HEK293 (cell line): ENCODE results near the gene SKI.

Experiments
- CTCF ChIA-PET: fragments of 350-600 bp; formaldehyde crosslinking; extraction: SDS; loops from one replicate; lab custom pipeline; 2021; ENCODE audit warnings: antibody characterized with exemption; lab: Yijun Ruan, JAX
- POLR2A ChIA-PET: fragments of 300-600 bp; formaldehyde crosslinking; extraction: SDS; loops from one replicate; lab custom pipeline; 2020; ENCODE audit warnings: antibody characterized with exemption, inconsistent platforms; lab: Yijun Ruan, JAX
- H3K27ac ChIP-seq: fragments of 200-500 bp; sonication (Bioruptor generic); 2 replicates; pipeline ENCODE4 v1.5.1; 2014; ENCODE audit warnings: low read depth, low read length, control low read depth, inconsistent platforms; ENCODE audit errors: extremely low read depth
- H3K36me3 ChIP-seq, 2 experiments: fragments of 200-500 bp in 1 of 2; sonication (Bioruptor generic) in 1 of 2; 1 replicate in 1 of 2; 2 replicates in 1 of 2; pipeline ENCODE4 v1.5.1; 2014 to 2017; ENCODE audit warnings: inconsistent platforms in 2 of 2, low read length in 2 of 2; ENCODE audit not compliant: control insufficient read depth in 2 of 2, insufficient read depth in 1 of 2
- H3K4me1 ChIP-seq: fragments of 200-500 bp; sonication (Bioruptor generic); 2 replicates; pipeline ENCODE4 v1.5.1; 2014; ENCODE audit warnings: mild to moderate bottlenecking, low read length, inconsistent platforms; ENCODE audit not compliant: control insufficient read depth, insufficient read depth
- H3K4me3 ChIP-seq: 2 replicates; pipeline ENCODE4 v1.5.1; 2011; ENCODE audit warnings: low read depth, mild to moderate bottlenecking, control low read depth, low read length, moderate library complexity
- H3K9me3 ChIP-seq: fragments of 200-500 bp; sonication (Bioruptor generic); 2 replicates; pipeline ENCODE4 v1.5.1; 2014; ENCODE audit warnings: low read depth, low read length, inconsistent platforms; ENCODE audit not compliant: control insufficient read depth, insufficient read depth
- BCL11A ChIP-seq: fragments of 450-650 bp; formaldehyde crosslinking; IDR thresholded peaks from 2 replicates; pipeline ENCODE4 v1.5.1; 2016; ENCODE audit warnings: low read depth, missing biosample characterization, missing genetic modification characterization
- BCL11B ChIP-seq: fragments of 450-650 bp; formaldehyde crosslinking; IDR thresholded peaks from 2 replicates; pipeline ENCODE4 v1.5.1; 2016; ENCODE audit warnings: low read depth, missing biosample characterization, missing genetic modification characterization
- KLF9 ChIP-seq: fragments of 450-650 bp; formaldehyde crosslinking; IDR thresholded peaks from 2 replicates; pipeline ENCODE4 v1.5.1; 2016; ENCODE audit warnings: missing biosample characterization, missing genetic modification characterization, low read depth
- OVOL3 ChIP-seq: fragments of 450-650 bp; formaldehyde crosslinking; IDR thresholded peaks from 2 replicates; pipeline ENCODE4 v1.5.1; 2016; ENCODE audit warnings: missing biosample characterization, missing genetic modification characterization
- ZBTB20 ChIP-seq: fragments of 450-650 bp; formaldehyde crosslinking; IDR thresholded peaks from 2 replicates; pipeline ENCODE4 v1.5.1; 2016; ENCODE audit warnings: missing biosample characterization, missing genetic modification characterization
- ZBTB6 ChIP-seq: fragments of 450-650 bp; formaldehyde crosslinking; IDR thresholded peaks from 2 replicates; pipeline ENCODE4 v1.5.1; 2017; ENCODE audit warnings: missing biosample characterization, missing genetic modification characterization
- ZEB2 ChIP-seq: fragments of 450-650 bp; formaldehyde crosslinking; IDR thresholded peaks from 2 replicates; pipeline ENCODE4 v1.5.1; 2016; ENCODE audit warnings: missing biosample characterization, missing genetic modification characterization
- ZNF112 ChIP-seq: fragments of 450-650 bp; formaldehyde crosslinking; IDR thresholded peaks from 2 replicates; pipeline ENCODE4 v1.5.0; 2017; ENCODE audit warnings: missing biosample characterization, missing genetic modification characterization
- ZNF23 ChIP-seq: fragments of 450-650 bp; formaldehyde crosslinking; IDR thresholded peaks from 2 replicates; pipeline ENCODE4 v1.5.1; 2016; ENCODE audit warnings: missing biosample characterization, missing genetic modification characterization, borderline replicate concordance
- ZNF426 ChIP-seq: fragments of 450-650 bp; formaldehyde crosslinking; IDR thresholded peaks from 2 replicates; pipeline ENCODE4 v1.5.1; 2017; ENCODE audit warnings: missing biosample characterization, missing genetic modification characterization, mild to moderate bottlenecking, inconsistent platforms, moderate library complexity
- ZNF501 ChIP-seq: fragments of 450-650 bp; formaldehyde crosslinking; IDR thresholded peaks from 2 replicates; pipeline ENCODE4 v1.5.1; 2016; ENCODE audit warnings: missing biosample characterization, missing genetic modification characterization
- ZNF530 ChIP-seq: fragments of 450-650 bp; formaldehyde crosslinking; IDR thresholded peaks from 2 replicates; pipeline ENCODE4 v1.5.1; 2016; ENCODE audit warnings: low read depth, missing biosample characterization, missing genetic modification characterization
- ZNF558 ChIP-seq: fragments of 450-650 bp; formaldehyde crosslinking; IDR thresholded peaks from 2 replicates; pipeline ENCODE4 v1.5.1; 2016; ENCODE audit warnings: missing biosample characterization, missing genetic modification characterization
- ZNF600 ChIP-seq: fragments of 450-650 bp; formaldehyde crosslinking; IDR thresholded peaks from 2 replicates; pipeline ENCODE4 v1.5.1; 2016; ENCODE audit warnings: missing biosample characterization, missing genetic modification characterization
- ZNF621 ChIP-seq: fragments of 450-650 bp; formaldehyde crosslinking; IDR thresholded peaks from 2 replicates; pipeline ENCODE4 v1.5.1; 2017; ENCODE audit warnings: missing biosample characterization, missing genetic modification characterization
- ZNF791 ChIP-seq: fragments of 450-650 bp; formaldehyde crosslinking; IDR thresholded peaks from 2 replicates; pipeline ENCODE4 v1.5.1; 2016; ENCODE audit warnings: missing biosample characterization, missing genetic modification characterization
- ZXDB ChIP-seq: fragments of 450-650 bp; formaldehyde crosslinking; IDR thresholded peaks from 2 replicates; pipeline ENCODE4 v1.5.1; 2016; ENCODE audit warnings: missing biosample characterization, missing genetic modification characterization
- TF ChIP-seq, protein P1 (sequence below): fragments of 450-650 bp; formaldehyde crosslinking; optimal IDR thresholded peaks from 2 replicates; pipeline ENCODE3; 2016; ENCODE audit warnings: missing biosample characterization, mild to moderate bottlenecking, missing genetic modification characterization
- TF ChIP-seq, protein P2 (sequence below): fragments of 450-650 bp; formaldehyde crosslinking; conservative IDR thresholded peaks from 2 replicates; pipeline ENCODE4 v1.5.1; 2016; ENCODE audit warnings: low read depth, missing biosample characterization, missing genetic modification characterization
- TF ChIP-seq, protein P3 (sequence below): fragments of 450-650 bp; formaldehyde crosslinking; IDR thresholded peaks from 2 replicates; pipeline ENCODE4 v1.5.1; 2016; ENCODE audit warnings: missing biosample characterization, missing genetic modification characterization
- TF ChIP-seq, protein P4 (sequence below): fragments of 450-650 bp; formaldehyde crosslinking; IDR thresholded peaks from 2 replicates; pipeline ENCODE4 v1.5.1; 2016; ENCODE audit warnings: missing biosample characterization, missing genetic modification characterization

The SKI gene

GRCh38 chr1:2238361-2239012 lies 10.4 kb downstream of the SKI start:
- TF ChIP-seq, protein P1, sequence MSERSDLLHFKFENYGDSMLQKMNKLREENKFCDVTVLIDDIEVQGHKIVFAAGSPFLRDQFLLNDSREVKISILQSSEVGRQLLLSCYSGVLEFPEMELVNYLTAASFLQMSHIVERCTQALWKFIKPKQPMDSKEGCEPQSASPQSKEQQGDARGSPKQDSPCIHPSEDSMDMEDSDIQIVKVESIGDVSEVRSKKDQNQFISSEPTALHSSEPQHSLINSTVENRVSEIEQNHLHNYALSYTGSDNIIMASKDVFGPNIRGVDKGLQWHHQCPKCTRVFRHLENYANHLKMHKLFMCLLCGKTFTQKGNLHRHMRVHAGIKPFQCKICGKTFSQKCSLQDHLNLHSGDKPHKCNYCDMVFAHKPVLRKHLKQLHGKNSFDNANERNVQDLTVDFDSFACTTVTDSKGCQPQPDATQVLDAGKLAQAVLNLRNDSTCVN (tag by site-specific recombination), result peak; percentile 5
- TF ChIP-seq ZNF621 (tag by site-specific recombination) (no peak), ZBTB20 (tag by site-specific recombination) (peak; percentile 36; the same call in 1 of the 2 replicates), ZNF600 (tag by site-specific recombination) (peak; percentile 81), BCL11B (tag by site-specific recombination) (no peak)
- POLR2A ChIA-PET, result no interaction called here
- Histone ChIP-seq H3K4me1 (peaks cover 33% of the 10 kb centered on the region), H3K36me3 (peaks cover 0 to 50% of the 10 kb centered on the region in 2 experiments; a peak in 2 of 3 replicates), H3K9me3 (no peaks in the 10 kb centered on the region), H3K27ac (0 out of 2 replicates have a peak overlapping the region, but pooled peaks have one; percentile 32), H3K4me3 (no peak overlapping the region)
- CTCF ChIA-PET, result interaction anchor here (0.6 to 0.8 kb wide), 2 partner anchors 11 to 19 kb away, joined by 3 to 4 read pairs; partner anchors contain the start of gene SKI

DNA sequence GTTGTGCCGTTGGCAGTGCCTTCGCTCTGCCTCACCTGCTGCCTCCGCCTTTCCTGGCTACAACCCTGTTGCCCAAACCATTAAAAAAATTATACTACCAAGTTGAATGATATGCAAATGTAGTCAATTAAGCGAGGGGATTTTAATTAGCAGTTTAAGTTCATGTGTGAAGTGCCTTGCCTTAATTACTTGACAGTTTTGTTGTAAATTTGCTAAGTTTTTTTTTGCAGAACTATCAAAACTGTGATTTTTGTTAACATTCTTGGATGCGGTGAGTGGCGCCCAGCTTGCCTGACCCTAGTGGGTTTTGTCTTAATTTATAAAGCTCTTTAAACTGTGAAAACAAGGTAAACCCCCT lies 10.9 kb downstream of the SKI start:
- Histone ChIP-seq H3K36me3 (peaks cover 0 to 51% of the 10 kb centered on the region in 2 experiments; a peak in 2 of 3 replicates), H3K27ac (peak overlapping the region; percentile 32; the same call in 1 of the 2 replicates), H3K4me3 (no peak overlapping the region), H3K4me1 (peaks cover 28% of the 10 kb centered on the region), H3K9me3 (no peaks in the 10 kb centered on the region)
- ChIA-PET POLR2A (interaction anchor here (2.2 kb wide), 1 partner anchor 11 kb away, joined by 6 read pairs; no protein-coding TSS in a partner anchor), CTCF (interaction anchor here (0.6 to 0.7 kb wide), 2 partner anchors 113 to 142 kb away, joined by 3 to 5 read pairs; no protein-coding TSS in a partner anchor)
- TF ChIP-seq ZEB2 (no peak), ZNF558 (no peak), OVOL3 (tag by site-specific recombination) (no peak), ZNF23 (tag by site-specific recombination) (no peak), ZNF112 (tag by site-specific recombination) (no peak), ZNF501 (tag by site-specific recombination) (no peak), ZNF791 (tag by site-specific recombination) (no peak), ZBTB6 (tag by site-specific recombination) (no peak), BCL11A (tag by site-specific recombination) (no peak), ZNF426 (tag by site-specific recombination) (no peak), ZXDB (tag by site-specific recombination) (no peak), KLF9 (no peak), ZNF530 (tag by site-specific recombination) (no peak)
- TF ChIP-seq, protein P2, sequence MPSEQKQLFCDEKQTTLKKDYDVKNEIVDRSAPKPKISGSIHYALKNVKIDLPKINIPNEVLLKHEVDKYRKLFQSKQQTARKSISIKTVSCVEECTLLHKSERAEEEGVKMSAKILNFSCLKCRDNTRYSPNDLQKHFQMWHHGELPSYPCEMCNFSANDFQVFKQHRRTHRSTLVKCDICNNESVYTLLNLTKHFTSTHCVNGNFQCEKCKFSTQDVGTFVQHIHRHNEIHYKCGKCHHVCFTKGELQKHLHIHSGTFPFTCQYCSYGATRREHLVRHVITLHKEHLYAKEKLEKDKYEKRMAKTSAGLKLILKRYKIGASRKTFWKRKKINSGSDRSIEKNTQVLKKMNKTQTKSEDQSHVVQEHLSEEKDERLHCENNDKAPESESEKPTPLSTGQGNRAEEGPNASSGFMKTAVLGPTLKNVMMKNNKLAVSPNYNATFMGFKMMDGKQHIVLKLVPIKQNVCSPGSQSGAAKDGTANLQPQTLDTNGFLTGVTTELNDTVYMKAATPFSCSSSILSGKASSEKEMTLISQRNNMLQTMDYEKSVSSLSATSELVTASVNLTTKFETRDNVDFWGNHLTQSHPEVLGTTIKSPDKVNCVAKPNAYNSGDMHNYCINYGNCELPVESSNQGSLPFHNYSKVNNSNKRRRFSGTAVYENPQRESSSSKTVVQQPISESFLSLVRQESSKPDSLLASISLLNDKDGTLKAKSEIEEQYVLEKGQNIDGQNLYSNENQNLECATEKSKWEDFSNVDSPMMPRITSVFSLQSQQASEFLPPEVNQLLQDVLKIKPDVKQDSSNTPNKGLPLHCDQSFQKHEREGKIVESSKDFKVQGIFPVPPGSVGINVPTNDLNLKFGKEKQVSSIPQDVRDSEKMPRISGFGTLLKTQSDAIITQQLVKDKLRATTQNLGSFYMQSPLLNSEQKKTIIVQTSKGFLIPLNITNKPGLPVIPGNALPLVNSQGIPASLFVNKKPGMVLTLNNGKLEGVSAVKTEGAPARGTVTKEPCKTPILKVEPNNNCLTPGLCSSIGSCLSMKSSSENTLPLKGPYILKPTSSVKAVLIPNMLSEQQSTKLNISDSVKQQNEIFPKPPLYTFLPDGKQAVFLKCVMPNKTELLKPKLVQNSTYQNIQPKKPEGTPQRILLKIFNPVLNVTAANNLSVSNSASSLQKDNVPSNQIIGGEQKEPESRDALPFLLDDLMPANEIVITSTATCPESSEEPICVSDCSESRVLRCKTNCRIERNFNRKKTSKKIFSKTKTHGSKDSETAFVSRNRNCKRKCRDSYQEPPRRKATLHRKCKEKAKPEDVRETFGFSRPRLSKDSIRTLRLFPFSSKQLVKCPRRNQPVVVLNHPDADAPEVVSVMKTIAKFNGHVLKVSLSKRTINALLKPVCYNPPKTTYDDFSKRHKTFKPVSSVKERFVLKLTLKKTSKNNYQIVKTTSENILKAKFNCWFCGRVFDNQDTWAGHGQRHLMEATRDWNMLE (tag by site-specific recombination), result no peak
- TF ChIP-seq, protein P3, sequence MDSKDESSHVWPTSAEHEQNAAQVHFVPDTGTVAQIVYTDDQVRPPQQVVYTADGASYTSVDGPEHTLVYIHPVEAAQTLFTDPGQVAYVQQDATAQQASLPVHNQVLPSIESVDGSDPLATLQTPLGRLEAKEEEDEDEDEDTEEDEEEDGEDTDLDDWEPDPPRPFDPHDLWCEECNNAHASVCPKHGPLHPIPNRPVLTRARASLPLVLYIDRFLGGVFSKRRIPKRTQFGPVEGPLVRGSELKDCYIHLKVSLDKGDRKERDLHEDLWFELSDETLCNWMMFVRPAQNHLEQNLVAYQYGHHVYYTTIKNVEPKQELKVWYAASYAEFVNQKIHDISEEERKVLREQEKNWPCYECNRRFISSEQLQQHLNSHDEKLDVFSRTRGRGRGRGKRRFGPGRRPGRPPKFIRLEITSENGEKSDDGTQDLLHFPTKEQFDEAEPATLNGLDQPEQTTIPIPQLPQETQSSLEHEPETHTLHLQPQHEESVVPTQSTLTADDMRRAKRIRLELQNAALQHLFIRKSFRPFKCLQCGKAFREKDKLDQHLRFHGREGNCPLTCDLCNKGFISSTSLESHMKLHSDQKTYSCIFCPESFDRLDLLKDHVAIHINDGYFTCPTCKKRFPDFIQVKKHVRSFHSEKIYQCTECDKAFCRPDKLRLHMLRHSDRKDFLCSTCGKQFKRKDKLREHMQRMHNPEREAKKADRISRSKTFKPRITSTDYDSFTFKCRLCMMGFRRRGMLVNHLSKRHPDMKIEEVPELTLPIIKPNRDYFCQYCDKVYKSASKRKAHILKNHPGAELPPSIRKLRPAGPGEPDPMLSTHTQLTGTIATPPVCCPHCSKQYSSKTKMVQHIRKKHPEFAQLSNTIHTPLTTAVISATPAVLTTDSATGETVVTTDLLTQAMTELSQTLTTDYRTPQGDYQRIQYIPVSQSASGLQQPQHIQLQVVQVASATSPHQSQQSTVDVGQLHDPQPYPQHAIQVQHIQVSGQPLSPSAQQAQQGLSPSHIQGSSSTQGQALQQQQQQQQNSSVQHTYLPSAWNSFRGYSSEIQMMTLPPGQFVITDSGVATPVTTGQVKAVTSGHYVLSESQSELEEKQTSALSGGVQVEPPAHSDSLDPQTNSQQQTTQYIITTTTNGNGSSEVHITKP (tag by site-specific recombination), result no peak
- TF ChIP-seq, protein P4, sequence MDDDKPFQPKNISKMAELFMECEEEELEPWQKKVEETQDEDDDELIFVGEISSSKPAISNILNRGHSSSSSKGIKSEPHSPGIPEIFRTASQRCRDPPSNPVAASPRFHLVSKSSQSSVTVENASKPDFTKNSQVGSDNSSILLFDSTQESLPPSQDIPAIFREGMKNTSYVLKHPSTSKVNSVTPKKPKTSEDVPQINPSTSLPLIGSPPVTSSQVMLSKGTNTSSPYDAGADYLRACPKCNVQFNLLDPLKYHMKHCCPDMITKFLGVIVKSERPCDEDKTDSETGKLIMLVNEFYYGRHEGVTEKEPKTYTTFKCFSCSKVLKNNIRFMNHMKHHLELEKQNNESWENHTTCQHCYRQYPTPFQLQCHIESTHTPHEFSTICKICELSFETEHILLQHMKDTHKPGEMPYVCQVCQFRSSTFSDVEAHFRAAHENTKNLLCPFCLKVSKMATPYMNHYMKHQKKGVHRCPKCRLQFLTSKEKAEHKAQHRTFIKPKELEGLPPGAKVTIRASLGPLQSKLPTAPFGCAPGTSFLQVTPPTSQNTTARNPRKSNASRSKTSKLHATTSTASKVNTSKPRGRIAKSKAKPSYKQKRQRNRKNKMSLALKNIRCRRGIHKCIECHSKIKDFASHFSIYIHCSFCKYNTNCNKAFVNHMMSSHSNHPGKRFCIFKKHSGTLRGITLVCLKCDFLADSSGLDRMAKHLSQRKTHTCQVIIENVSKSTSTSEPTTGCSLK, result no peak
